ENCODE data around the gene RIPOR2. TPM values are rescaled to one million over a fixed set of nuclear protein-coding genes. Genes with fewer than 3 reads are reported as not detected.
"Not testable (repeated sequence)": the region's sequence is repeated elsewhere in the genome, so short reads cannot be mapped to it uniquely, and the experiment has no call there.

RIPOR2 gene
- polyA plus RNA-seq, 3 donors: 5.8 to 8.4 (median 8.0) TPM

DNA sequence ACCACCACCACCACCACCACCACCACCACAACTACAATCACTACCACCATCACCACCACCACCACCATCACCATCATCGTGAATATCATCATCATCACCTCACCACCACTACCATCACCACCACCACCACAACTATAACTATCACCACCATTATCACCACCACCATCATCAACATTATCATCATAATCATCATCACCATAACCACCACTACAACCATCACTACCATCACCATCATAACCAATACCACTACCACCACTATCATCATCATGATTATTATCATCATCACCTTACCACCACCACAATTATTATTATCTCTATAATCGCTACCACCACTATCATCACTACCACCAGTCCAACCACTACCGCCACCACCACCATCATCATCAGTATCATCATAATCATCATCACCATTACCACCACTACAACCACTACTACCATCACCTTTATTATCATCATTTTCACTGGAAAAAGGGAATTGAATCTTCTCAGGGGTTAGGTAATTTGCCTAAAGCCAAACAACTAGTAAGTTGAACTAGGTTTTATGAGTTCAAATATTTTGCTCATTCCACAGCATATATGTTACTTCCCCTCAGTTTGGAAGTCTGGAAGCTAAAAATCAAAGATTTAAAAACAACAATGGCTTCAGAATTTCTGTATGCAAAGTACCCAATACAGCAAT is 8.3 kb downstream of the RIPOR2 start:
- DNase-seq: no peak

DNA sequence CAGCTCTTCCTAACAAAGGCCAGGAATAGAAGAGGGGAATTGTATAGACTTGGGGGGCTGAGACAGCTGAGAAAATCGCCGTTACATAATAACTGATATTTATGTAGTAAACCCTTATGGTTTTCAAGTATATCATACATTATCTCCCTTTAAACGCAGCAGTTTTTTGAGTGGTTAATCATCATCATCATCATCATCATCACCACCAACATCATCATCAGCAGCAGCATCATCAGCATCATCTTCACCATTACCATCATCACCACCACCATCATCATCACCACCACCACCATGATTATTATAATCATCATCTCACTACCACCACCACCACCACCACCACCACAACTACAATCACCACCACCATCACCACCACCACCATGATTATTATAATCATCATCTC is 9.1 kb downstream of the RIPOR2 start:
- not testable (repeated sequence) for DNase-seq

DNA sequence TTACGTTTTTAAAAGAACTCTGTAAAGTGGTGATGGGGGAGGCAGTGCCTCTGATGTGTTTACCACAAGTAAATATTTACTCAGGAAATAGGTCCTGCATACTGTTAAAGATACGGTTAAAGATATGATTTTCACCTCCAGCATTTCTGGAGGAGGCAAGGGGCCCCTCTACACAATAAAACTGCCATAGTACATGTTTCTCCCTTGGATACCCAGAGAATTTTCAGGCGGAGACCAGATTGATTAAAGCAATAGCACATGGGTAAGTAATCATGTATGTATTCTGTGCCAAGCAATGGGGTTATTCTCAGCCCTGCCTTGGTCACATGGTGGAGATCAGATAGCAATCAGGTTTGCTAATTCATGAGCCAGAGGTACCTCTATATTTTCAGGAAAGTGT is 9.6 kb downstream of the RIPOR2 start:
- no peak for DNase-seq

DNA sequence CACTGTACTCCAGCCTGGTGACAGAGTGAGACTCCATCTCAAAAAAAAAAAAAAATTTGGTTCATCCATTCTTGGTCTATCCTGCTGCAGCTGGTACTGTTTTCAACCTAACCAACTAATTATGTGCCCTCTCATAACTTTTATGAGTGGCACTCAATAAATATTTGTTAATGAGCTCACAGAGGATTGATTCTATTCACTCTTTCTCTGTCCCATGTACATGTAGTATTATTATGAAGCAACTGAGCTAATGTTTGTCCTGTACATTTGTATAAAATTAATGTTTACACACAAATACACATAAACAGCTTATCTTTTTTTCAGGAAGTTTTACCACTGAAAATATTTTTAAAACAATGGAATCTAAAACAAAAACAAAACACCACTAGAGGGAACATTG is 10.1 kb downstream of the RIPOR2 start:
- DNase-seq: no peak

DNA sequence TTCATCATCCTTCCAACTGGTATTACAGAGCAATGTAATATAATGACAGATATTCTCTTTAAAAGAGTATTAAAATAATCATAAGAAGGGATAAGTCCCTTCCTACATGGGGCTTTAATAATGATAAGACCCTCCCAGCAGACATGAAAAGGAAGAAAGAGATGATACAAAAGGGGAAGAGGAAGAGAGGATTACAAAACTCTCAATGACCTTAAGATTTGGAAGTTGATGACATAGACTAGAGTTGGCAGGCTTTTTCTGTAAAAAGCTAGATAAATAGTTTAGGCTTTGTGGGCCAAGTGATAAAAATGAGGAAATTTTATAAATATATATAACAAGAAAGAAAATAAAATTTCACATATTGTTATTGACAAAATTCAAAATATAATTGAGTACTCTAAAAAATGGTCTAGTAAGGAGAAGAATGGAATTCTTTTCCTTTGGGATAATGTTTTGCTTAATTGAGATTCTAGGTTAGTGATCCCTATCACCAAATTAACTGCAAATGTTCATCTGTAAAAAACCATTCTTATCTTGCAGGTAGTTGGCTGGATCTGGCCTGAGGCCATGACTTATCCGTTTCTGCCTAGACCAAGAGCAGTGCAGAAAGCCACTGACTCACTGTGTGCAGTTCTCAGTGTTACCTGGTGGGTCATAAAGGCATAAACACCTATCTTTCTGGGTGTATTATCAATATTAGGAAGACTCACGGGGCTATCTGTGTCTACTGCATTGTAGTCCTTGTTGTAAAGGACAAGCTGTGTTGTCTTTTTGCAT is 11.0 kb downstream of the RIPOR2 start:
- no peak for DNase-seq

DNA sequence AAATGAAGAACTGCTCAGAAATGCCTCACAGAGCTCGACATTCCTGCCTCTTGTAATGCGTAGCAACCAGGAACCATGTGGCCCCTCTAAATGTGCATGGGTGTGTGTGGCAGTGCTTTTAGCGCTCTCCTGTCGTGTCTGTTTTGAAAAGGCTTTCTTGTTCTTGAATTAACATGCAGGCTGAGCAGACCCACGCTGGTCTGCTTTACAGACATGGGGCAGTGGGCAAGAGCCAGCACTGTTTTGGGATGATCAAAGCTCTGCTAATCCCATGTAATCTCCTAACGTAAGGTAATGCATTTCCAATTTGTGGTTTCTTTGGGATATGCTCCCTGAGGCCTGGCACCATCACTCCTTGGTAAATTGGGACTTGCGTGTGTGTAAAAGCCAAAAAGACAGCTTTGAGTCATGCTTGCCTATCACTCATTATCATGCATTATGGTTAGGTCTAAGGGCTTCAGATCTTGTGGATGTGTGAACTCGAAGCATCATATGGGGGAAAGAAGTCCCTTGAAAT is 11.8 kb downstream of the RIPOR2 start:
- no peak for DNase-seq

DNA sequence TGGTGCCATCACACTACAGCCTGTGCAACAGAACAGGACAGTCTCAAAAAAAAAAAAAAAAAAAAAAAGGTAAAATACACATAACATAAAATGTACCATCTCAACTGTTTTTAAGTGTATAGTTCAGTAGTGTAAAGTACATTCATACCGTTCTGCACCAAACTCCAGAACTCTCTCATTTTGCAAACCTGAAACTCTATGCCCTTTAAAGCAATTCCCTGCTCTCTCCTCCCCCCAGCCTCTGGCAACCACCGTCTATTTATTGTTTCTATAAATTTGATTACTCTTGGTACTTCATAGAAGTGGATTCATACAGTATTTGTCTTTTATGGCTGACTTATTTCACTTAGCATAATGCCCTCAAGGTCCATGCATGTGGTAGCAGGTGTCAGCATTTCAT is 12.9 kb downstream of the RIPOR2 start:
- DNase-seq: no peak

DNA sequence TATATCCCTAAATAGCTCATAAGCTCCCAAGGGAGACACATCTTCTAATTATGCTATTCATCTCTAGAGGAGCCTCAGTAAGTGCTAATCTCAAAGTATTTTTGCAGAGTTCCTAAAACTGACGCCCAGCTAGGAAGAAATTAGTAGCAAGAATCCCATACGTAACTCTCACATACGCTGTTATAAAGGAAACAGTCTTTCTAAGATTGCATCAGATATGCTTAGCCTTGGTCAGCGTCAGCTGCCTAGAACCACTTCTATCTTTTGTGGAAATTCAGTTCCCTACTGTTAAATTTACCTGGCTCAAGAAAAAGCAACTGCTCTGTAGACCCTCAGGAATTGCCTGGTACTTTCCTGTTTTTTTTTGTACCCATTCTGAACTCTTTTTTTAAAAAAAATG is 13.6 kb downstream of the RIPOR2 start:
- DNase-seq: no peak

DNA sequence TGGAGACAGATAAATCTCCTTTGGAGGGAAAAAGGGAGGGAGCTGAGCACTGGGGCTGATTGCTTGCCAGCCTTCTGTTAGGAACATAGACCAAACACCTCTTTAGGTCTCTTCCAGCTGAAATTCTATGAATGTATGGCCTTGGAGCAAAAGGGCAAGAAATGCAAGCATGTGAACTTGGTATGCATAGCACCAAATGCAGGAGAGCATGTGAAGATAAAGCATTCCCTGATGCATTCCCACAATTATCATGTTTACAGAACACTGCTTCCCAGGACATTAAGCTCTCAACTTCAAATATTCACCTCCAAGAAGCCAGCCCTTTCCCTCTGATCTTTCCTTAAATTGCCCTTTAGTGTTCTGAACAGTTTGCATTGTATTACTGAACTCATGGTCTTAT is 15.6 kb downstream of the RIPOR2 start:
- no peak for DNase-seq

DNA sequence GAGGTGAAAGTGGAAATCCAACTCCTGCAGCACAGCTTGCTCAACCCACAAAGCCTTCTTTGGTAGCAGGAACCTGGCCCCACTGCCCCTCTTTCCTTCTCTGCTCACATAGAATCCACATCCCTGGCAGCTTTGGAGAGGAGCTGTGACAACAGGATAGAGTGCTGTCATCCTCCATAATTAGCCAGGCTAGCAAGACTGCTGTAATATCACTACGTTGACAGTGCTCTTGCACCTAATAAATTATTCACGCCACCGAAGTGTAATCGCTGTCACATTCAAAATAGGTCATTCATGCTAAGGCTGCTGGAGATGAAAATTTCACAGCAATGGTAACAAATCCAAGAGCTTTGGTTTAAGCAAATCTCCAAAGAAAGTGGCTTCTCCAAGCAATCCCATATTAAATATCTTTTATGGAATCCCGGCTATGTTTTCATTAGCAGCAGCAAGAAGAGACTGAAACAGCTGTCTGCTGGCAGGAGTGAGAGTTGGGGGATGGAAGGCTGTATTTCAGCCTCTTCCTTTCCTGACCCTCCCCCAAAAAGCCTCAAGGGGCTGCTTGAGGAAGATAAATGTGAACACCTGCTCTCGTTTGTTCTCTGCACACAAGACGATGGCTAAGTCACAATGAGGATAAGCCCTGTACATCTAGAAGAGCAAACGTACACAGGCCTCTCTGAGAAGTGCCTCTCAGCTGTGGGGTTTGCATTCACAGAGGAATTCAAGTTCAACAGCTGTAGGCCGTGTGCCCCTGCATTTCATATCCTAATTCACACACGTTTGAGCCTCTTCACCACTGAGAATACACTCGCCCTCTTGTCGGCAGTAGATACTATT is 16.5 kb downstream of the RIPOR2 start:
- DNase-seq: peak; percentile 38

DNA sequence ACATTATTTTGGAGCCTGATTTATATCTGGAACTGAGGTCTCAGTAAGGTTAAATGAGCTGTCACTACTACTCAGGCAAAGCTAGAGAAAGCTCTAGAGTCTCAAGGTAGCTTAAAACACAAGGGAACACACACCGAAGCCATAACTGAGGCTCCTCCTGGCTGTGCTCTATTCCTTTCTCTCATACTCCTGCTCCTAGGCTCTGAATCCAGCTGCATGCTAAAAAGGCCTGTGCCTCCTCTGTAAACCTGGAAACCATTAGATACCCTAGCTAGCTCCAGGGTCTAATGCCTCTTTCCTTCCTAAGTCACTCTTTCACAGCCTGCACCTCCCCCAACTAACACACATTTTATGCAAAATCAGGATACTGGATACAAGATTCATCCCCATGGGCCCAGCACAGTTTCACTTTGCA is 17.1 kb downstream of the RIPOR2 start:
- no peak for DNase-seq

DNA sequence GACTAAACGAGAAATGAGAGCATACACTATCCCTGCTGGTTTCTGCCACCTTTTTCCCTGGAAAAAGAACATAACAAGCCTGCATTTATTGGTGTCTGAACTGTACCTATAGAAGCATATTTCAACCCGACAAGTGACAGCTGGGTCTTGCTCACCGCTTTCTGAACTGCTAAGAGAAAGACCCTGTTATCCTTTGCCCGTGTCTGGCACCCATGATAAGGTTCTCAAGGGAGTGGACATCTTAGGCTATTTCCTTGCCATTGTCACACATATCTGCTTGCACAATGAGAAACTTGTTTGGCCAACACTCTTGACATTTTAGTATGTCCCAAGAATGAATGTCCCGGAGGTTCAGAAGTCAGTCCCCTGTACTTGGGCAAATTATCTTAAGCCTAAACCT is 19.3 kb downstream of the RIPOR2 start:
- DNase-seq: no peak

DNA sequence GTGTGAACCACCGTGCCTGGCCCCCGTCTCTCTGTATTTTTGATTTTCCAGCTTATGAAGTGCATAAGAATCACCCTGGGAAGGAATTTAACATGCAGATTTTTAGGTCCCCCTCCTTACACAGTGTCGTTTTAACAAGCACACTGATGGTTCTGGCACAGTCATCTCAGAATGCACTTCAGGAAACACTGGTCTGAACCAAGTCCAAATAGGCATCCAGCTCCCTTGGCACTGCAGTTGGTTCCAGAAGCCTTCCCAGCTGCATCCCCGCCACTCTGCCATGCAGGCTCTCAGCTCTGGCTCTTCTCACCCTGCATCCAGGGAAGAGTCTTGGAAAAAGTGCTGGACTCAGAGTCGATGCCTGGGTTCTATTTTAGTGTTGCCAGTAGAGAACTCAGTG is 20.1 kb downstream of the RIPOR2 start:
- no peak for DNase-seq

DNA sequence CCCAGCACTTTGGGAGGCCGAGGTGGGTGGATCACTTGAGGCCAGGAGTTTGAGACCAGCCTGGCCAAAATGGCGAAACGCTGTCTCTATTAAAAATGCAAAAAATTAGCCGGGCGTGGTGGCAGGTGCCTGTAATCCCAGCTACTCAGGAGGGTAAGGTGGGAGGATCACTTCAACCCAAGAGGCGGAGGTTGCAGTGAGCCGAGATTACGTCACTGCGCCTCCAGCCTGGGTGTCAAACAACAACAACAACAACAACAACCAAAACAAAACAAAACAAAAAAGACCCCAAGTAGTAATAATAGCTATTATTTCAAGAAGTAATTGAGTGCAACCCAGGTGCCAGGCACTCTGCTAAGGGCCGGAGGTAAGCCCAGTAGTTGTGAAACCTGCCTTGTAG is 21.7 kb downstream of the RIPOR2 start:
- not testable (repeated sequence) for DNase-seq

DNA sequence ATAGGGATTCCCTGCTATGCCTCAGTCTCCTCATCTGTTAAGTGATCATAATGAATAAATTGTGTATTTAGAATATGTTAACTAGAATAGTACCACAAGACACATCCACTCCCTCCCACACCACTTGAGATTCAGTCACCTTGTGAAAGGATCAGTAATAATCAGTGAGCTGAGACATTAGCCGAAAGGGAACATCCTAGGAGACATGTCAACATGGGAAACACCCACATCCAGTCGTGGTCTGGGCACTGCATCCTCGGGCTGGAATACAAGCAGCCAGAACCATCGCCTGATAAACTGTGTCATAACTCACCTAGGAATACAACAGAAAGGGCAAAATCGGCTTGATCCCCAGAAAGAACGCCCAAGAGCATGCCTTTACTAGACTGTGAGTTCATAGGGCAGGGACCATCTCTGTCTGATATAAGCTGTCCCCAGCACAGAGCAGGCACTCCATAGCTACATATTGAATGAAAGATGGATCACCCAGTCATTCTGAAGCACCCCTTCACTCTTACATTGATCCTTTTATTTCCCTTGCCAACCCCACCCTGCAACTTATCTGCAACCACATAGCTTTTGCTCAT is 23.9 kb downstream of the RIPOR2 start:
- DNase-seq: no peak

DNA sequence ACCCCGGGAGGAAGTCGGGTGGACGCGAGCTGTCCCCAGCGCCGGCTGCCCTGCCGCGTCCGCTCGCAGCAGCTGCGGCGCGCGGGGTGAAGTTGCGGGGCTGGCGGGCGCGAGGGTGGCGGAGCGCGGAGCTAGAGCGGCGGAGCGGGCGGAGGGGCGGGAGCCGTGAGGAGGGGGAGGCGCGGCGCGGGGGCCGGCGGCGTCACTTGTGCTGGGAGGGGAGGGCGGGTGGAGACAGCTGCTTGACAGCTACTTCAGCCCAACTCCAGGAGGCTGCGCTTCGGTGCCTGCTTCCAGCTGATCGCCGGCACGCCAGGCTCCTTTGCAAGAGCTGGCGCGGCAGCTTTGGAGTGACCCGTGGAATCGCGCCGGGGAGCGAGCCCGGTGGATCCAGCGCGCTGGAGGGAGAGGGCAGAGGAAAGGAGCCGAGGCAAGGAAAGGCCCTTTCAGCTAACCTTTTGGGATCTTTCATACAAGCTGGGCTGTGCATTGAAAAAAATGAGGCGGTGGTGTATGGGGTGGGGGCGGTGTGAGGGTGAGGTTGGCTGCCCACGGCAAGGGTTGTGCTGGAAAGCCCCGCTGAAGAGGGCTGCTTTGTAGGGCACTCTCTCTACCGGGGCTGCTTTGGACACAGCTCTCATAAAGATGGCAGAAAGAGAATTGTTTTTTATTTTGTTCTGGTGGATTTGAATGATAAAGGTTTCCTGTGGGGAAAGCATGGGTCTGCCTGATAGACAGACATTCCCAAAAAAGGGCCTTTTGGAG is 24.6 kb downstream of the RIPOR2 start:
- DNase-seq: peak; percentile 60

DNA sequence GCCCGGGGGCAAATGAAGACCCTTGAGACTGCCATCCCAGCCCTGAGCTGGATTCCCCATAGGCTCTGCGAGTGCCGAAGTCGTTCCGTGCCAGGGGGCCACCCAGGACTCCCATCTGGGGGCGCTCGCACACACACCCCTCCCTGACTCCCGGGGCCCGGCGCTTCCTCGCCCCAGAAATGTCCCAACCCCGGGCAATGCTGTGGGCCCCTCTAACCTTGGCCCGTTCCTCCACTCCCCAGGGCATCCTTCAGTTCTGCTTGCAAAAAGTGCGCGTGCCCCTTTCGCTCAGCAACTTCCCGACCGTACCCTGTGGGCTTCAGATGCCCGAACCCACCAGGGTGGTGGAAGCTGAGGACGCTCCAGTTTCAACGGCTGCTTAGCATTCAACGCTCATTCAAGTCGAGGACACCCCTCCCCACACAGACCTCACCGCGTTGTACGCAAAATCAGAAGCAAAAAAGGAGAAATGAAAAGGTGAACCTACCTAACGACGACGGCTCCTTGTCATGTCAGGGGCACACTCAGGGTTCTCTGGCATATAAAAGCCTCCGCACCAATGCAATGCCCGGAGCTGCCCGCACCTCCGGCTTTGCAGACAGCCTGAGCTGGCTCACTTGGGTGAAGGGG is 25.3 kb downstream of the RIPOR2 start:
- no peak for DNase-seq

DNA sequence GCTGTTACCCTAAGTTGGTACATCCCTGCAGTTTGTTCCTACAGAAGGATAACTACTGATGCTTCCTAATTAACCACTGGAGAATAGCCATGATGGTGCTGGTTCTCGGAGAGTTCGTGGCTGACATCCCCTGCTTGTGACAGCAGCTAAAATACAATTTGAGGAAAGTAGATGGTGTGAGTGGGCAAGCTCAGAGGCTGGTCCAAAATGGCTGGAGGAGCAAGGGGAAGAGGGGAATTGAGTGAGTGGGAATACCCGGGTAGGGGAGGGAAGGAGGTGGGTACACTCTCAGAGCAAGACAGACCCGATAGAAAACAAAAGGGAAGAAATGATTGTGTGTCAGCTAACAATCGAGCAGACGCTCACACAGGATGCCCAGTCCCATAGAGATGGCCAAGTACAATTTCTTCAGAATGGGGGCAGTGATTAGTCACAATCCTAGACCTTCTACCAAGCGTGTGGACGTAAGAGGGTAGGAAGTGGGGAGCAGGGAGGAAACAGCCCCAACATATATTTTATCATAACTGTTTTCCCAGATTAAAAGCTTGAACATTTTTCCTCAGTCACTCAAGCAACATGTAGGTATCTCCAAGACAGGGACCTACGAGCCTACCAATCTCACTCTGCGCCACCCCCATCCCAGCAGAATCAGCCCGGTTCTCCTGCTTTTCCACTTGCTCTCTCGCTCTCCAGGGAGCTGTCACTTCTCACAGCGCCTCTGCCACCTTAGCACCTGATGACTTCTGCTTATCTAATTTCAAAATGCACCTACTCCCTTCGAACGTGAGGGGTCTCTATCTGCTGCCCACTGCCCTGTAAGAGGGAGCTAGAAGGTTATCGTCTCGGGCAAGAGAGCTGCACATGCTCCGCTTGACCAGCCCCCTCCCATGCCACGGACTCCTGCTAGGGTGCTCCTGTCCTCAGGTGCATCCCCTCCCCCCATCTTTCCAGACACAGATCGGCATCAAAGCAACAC is 26.2 kb downstream of the RIPOR2 start:
- DNase-seq: no peak

DNA sequence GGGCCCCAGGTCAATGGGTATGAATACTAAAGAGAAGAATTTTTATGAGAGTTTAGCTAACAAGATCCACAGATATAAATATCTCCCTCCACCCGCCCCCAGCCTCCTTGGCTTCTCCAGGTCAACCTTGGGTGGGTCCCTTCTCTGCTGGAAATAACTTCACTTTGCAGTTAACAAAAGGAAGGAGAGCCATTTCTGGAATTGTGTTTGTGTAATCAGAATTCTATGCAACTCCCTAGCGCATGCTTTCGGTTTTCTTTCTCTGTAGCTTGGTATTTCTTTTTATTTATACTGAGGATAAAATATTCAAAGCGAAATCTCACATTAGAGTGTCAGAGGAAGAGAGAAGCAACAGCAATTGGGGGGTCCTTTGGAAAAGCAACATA is 27.1 kb downstream of the RIPOR2 start:
- no peak for DNase-seq
